ENCODE measurements around the gene PHKG1. TPM values are rescaled to one million over a fixed set of nuclear protein-coding genes. Genes with fewer than 3 reads are reported as not detected.

Gene PHKG1
- total and polyA plus RNA-seq, 10 of the 15 experiments (the other 5 are each of a cell fraction or from before 2014, with no cell fraction given), result 0.08 to 1.6 (median 0.44) TPM

GRCh38 chr7:56091591-56091990, 1.2 kb downstream of the PHKG1 start (continued):
- TF ChIP-seq, protein P1, sequence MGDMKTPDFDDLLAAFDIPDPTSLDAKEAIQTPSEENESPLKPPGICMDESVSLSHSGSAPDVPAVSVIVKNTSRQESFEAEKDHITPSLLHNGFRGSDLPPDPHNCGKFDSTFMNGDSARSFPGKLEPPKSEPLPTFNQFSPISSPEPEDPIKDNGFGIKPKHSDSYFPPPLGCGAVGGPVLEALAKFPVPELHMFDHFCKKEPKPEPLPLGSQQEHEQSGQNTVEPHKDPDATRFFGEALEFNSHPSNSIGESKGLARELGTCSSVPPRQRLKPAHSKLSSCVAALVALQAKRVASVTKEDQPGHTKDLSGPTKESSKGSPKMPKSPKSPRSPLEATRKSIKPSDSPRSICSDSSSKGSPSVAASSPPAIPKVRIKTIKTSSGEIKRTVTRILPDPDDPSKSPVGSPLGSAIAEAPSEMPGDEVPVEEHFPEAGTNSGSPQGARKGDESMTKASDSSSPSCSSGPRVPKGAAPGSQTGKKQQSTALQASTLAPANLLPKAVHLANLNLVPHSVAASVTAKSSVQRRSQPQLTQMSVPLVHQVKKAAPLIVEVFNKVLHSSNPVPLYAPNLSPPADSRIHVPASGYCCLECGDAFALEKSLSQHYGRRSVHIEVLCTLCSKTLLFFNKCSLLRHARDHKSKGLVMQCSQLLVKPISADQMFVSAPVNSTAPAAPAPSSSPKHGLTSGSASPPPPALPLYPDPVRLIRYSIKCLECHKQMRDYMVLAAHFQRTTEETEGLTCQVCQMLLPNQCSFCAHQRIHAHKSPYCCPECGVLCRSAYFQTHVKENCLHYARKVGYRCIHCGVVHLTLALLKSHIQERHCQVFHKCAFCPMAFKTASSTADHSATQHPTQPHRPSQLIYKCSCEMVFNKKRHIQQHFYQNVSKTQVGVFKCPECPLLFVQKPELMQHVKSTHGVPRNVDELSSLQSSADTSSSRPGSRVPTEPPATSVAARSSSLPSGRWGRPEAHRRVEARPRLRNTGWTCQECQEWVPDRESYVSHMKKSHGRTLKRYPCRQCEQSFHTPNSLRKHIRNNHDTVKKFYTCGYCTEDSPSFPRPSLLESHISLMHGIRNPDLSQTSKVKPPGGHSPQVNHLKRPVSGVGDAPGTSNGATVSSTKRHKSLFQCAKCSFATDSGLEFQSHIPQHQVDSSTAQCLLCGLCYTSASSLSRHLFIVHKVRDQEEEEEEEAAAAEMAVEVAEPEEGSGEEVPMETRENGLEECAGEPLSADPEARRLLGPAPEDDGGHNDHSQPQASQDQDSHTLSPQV (IDR thresholded peaks at IDR 0.05), result no peak
- TF ChIP-seq, protein P2, sequence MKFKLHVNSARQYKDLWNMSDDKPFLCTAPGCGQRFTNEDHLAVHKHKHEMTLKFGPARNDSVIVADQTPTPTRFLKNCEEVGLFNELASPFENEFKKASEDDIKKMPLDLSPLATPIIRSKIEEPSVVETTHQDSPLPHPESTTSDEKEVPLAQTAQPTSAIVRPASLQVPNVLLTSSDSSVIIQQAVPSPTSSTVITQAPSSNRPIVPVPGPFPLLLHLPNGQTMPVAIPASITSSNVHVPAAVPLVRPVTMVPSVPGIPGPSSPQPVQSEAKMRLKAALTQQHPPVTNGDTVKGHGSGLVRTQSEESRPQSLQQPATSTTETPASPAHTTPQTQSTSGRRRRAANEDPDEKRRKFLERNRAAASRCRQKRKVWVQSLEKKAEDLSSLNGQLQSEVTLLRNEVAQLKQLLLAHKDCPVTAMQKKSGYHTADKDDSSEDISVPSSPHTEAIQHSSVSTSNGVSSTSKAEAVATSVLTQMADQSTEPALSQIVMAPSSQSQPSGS (IDR thresholded peaks at IDR 0.05; ENCODE audit: low read length), result no peak
- no peak for TF ChIP-seq STAT3 (IDR thresholded peaks at IDR 0.05; ENCODE audit: low read depth, low read length)

DNA sequence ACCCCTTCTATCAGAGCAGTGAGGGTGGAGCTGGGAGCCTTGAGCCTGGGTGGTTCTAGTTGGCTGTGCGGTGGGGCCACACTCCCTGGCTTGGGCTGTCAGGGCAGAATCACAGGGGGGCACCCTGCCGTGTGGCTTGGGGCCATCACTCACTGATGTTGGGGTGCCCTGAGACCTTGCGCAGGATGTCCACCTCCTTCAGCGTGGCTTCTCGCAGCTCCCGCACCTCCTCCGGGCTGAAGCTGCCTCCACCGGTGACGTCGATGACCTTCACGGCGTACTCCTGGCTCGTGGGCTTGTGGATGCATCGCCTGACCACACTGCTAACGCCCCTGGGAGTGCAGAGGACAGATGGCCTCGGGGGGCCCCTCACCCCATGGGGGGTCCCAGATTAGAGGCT, 5.3 kb downstream of the PHKG1 start:
- H3K27me3 ChIP-seq (replicated peaks in 1 of 2; ENCODE audit: control insufficient read depth in 2 of 2, insufficient read depth in 2 of 2, low read length in 1 of 2), result no peaks in the 10 kb centered on the region
- H3K4me3 ChIP-seq, result no peak overlapping the region
- H3K9me3 ChIP-seq (replicated peaks; ENCODE audit: control insufficient read depth, insufficient read depth, low read length), result no peaks in the 10 kb centered on the region
- SMC1A ChIA-PET (ENCODE audit: uncharacterized antibody, unreplicated experiment), result no interaction called here
- no peaks in the 10 kb centered on the region; a peak in 1 of 4 replicates for H3K36me3 ChIP-seq (ENCODE audit: control insufficient read depth in 2 of 2, insufficient read depth in 2 of 2, low read length in 1 of 2)
- no peaks in the 10 kb centered on the region for H4K20me1 ChIP-seq (ENCODE audit: control insufficient read depth, insufficient read depth)
- RAD21 ChIA-PET (ENCODE audit: unreplicated experiment), result no interaction called here
- no peak overlapping the region for H3K9ac ChIP-seq (ENCODE audit: control insufficient read depth, insufficient read depth, low read length)
- H3K27ac ChIP-seq (ENCODE audit: control insufficient read depth, insufficient read depth), result no peak overlapping the region
- in situ Hi-C loops (cut with MboI) (no loop called here), intact Hi-C loops (cut with micrococcal nuclease; ENCODE audit: unreplicated experiment) (no loop called here)
- no peak overlapping the region for H3K4me2 ChIP-seq (ENCODE audit: control insufficient read depth, insufficient read depth)
- no peaks in the 10 kb centered on the region for H3K79me2 ChIP-seq (ENCODE audit: control insufficient read depth, insufficient read depth, low read length)
- CTCF ChIA-PET, result no interaction called here
- no peak for FAIRE-seq
- BruUV-seq (replicated peaks), result no TSS peak
- no peak for DNase-seq (ENCODE audit: low read depth, low spot score)
- POLR2A ChIA-PET, result interaction anchor here (0.6 kb wide), 2 partner anchors 10 to 1663 kb away, joined by 3 to 4 read pairs; no protein-coding TSS in a partner anchor
- no peaks in the 10 kb centered on the region for H3K4me1 ChIP-seq (ENCODE audit: control insufficient read depth, insufficient read depth, low read length)
- WGBS (ENCODE audit: insufficient coverage, insufficient replicate concordance, low lambda C conversion rate, missing lambda C conversion rate), result 66% methylated on average over 4 of the region's 16 CpGs
- no peak overlapping the region for H2AFZ ChIP-seq (ENCODE audit: control insufficient read depth, low read depth, low read length)
- ATAC-seq, result no peak
- TF ChIP-seq LARP7 (IDR thresholded peaks at IDR 0.05) (no peak), ZBTB33 (IDR thresholded peaks at IDR 0.05) (no peak), ZNF687 (IDR thresholded peaks at IDR 0.05) (no peak), DPF2 (IDR thresholded peaks at IDR 0.05) (no peak), CREB1 (IDR thresholded peaks at IDR 0.05; ENCODE audit: low read depth) (no peak), TCF7 (IDR thresholded peaks at IDR 0.05; ENCODE audit: borderline replicate concordance) (no peak), NFYA (IDR thresholded peaks at IDR 0.05; ENCODE audit: borderline replicate concordance, low read depth, low read length) (no peak)
